ENCODE data around the gene PLEKHG3.

DNA sequence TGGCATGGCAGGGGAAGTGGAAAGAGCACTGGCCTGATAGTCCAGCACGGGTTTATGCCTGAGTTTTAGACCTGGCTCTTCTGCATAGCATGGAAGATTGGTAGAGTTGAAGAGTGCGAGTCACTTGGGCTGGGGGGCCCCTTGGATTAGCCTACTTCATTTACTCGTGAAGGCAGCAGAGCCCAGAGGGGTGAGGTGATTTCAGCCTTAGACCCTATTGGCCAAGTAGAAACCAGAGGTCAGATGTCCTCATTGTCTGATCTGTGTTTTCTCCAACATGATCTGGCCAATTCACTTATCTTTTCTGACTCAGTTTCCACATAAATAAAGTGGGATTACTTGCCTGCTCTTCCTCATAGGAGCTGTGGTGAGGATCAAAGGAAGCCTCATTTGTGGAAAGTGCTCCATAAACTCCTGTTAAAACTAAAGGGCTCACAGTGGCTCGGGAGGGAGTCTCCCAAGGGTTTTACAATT lies 1.9 kb downstream of the PLEKHG3 start:
- no peak for TF ChIP-seq EZH2phosphoT487 (IDR thresholded peaks at IDR 0.05; ENCODE audit: borderline replicate concordance)
- no peak for TF ChIP-seq CTCF (conservative IDR thresholded peaks at IDR 0.05; ENCODE audit: low read length)

Measured in Loucy (cell line).